HepG2 (cell line): ENCODE results near the gene SAMD14. TPM values are rescaled to one million over a fixed set of nuclear protein-coding genes. Genes with fewer than 3 reads are reported as not detected.
A peak's percentile ranks its signal among the peaks of the same experiment; 100 is the strongest.

Experiments used
- CSRNP2 ChIP-seq: sonication (generic); formaldehyde crosslinking; conservative IDR thresholded peaks from 2 replicates; pipeline ENCODE4 v1.8.0; 2022; ENCODE audit warnings: low read depth, missing genetic modification reagents
- FOXJ3 ChIP-seq: sonication (generic); formaldehyde crosslinking; IDR thresholded peaks from 2 replicates; pipeline ENCODE4 v1.4.0; 2020; ENCODE audit warnings: missing genetic modification reagents, mild to moderate bottlenecking, borderline replicate concordance
- JUNB ChIP-seq: sonication (generic); formaldehyde crosslinking; IDR thresholded peaks from 2 replicates; pipeline ENCODE4 v1.8.0; 2022; ENCODE audit warnings: missing genetic modification reagents, mild to moderate bottlenecking, borderline replicate concordance
- KAT2B ChIP-seq: fragments of 150-350 bp; IDR thresholded peaks from 2 replicates; pipeline ENCODE4 v1.6.1; 2014; ENCODE audit warnings: low read depth, low read length, borderline replicate concordance
- MIER2 ChIP-seq: IDR thresholded peaks from 2 replicates; pipeline ENCODE4 v1.6.1; 2016; ENCODE audit warnings: missing biosample characterization, missing genetic modification reagents
- RBM22 ChIP-seq: fragments of 200-400 bp; formaldehyde crosslinking; optimal IDR thresholded peaks from 2 replicates; pipeline ENCODE3; 2017; ENCODE audit warnings: mild to moderate bottlenecking, low read length, moderate library complexity
- RFXAP ChIP-seq: sonication (generic); formaldehyde crosslinking; IDR thresholded peaks from 2 replicates; pipeline ENCODE4 v1.4.0; 2020; ENCODE audit warnings: missing genetic modification reagents, borderline replicate concordance
- SP2 ChIP-seq: sonication (generic); formaldehyde crosslinking; IDR thresholded peaks from 2 replicates; pipeline ENCODE4 v1.5.1; 2020; ENCODE audit warnings: mild to moderate bottlenecking, missing genetic modification reagents
- TEAD3 ChIP-seq: optimal IDR thresholded peaks from 2 replicates; pipeline ENCODE3; 2016; ENCODE audit warnings: borderline replicate concordance
- ZBED4 ChIP-seq: sonication (generic); formaldehyde crosslinking; IDR thresholded peaks from 2 replicates; pipeline ENCODE4 v1.4.0; 2020; ENCODE audit warnings: missing genetic modification reagents, borderline replicate concordance
- ZKSCAN5 ChIP-seq: sonication (generic); formaldehyde crosslinking; IDR thresholded peaks from 2 replicates; pipeline ENCODE4 v1.5.1; 2020; ENCODE audit warnings: mild to moderate bottlenecking, missing genetic modification reagents
- ZNF292 ChIP-seq: sonication (generic); formaldehyde crosslinking; IDR thresholded peaks from 2 replicates; pipeline ENCODE4 v1.8.1; 2022; ENCODE audit warnings: mild to moderate bottlenecking, low read depth, missing genetic modification reagents, borderline replicate concordance
- ZNF350 ChIP-seq: sonication (generic); formaldehyde crosslinking; IDR thresholded peaks from 2 replicates; pipeline ENCODE4 v1.4.0; 2020; ENCODE audit warnings: mild to moderate bottlenecking, low read depth, missing genetic modification reagents, borderline replicate concordance
- ZNF629 ChIP-seq: sonication (generic); formaldehyde crosslinking; conservative IDR thresholded peaks from 2 replicates; pipeline ENCODE4 v1.5.0; 2020; ENCODE audit warnings: missing genetic modification reagents
- ZNF788 ChIP-seq: sonication (generic); formaldehyde crosslinking; IDR thresholded peaks from 2 replicates; pipeline ENCODE4 v1.5.0; 2020; ENCODE audit warnings: mild to moderate bottlenecking, missing genetic modification reagents, borderline replicate concordance
- ZNF792 ChIP-seq: IDR thresholded peaks from 2 replicates; pipeline ENCODE4 v1.6.1; 2016
- ZSCAN9 ChIP-seq: IDR thresholded peaks from 2 replicates; pipeline ENCODE4 v1.6.1; 2016; ENCODE audit warnings: borderline replicate concordance
- polyA plus RNA-seq, 8 experiments: library from polyadenylated mRNA; depleted of rRNA in 3 of 8; stranded (reverse) in 7 of 8; unstranded in 1 of 8; fragments of >200 nt; fragmentation: Illumina TruSeq in 4 of 8; extraction: Trizol in 4 of 8; gene quantifications; 2 replicates each; pipeline versions ENCODE4 v1.2.1 to v1.2.3, GENCODE V29; 2011 to 2016; ENCODE audit warnings: low read depth in 4 of 8, missing spikeins in 1 of 8, mixed read lengths in 1 of 8; ENCODE audit not compliant: insufficient read depth in 1 of 8
- total RNA-seq, 5 experiments: library from RNA; depleted of rRNA; stranded (reverse); fragments of >200 nt; fragmentation: Illumina TruSeq; extraction: Trizol; gene quantifications; 2 replicates each; pipeline ENCODE4 v1.2.3, GENCODE V29; 2016; ENCODE audit warnings: low read depth in 1 of 5
- TF ChIP-seq, protein P1 (sequence below): sonication (generic); formaldehyde crosslinking; IDR thresholded peaks from 2 replicates; pipeline ENCODE4 v1.4.0; 2020; ENCODE audit warnings: missing genetic modification reagents

The SAMD14 gene
- total and polyA plus RNA-seq, 2 of the 13 experiments (the other 11 are each of a cell fraction or from before 2014, with no cell fraction given): 0.07 to 0.22 TPM

DNA sequence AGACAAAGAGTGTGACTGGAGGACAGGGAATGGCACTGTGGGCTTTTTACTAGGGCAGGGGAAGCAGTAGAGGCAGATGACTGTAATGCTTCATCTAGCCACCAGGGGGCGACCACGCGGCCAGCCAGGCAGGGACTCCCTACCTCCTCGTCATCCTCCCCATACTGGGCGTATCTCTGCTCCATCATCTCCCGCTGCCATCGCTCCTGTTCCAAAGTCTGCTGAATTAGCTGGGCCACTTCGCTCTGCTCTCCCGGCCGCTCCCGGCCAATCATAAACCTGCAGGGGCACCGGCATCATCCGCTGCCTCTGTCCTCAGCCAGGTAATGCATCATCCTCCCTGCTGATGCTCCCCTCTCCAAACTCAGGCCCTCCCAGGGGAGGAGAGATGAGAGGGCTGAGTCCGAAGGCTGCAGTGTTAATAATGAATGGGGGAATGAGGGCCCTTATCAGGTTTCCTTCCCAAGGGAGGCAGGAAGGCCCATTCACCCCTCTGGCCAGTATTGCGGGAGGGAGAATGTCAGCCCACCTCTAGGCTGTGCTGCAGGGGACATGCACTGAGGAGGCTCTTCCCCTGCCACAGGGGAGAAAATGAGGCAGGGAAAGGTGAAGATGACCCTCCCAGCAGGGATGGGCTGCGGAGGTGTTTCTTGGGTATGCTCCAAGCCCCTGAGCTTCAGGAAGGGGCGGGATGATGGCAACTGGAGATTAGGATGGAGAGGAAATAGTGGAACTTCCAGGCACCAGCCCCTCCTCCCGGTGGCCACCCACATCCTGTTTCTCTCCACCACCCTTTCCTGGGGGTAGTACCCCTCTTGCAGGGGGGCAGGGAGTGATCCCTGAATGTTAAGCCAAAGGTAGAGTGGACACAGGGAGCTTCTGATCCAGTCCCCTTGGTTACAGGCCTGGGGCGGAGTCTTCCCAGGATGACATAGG lies 10.3 kb upstream of the SAMD14 start (continued):
- TF ChIP-seq ZNF788 (CRISPR knock-in tag) (no peak; the same call in 1 of the 2 replicates), TEAD3 (peak; percentile 54), ZBED4 (CRISPR knock-in tag) (no peak), ZNF350 (CRISPR knock-in tag) (peak; percentile 46; the same call in 1 of the 2 replicates), ZKSCAN5 (CRISPR knock-in tag) (no peak), ZSCAN9 (no peak), FOXJ3 (CRISPR knock-in tag) (no peak), MIER2 (no peak), ZNF629 (no peak), KAT2B (no peak), RBM22 (no peak), SP2 (CRISPR knock-in tag) (no peak), RFXAP (CRISPR knock-in tag) (peak; percentile 33; the same call in 1 of the 2 replicates), ZNF292 (no peak), ZNF792 (CRISPR knock-in tag) (no peak), CSRNP2 (CRISPR knock-in tag) (no peak), JUNB (no peak)
- TF ChIP-seq, protein P1, sequence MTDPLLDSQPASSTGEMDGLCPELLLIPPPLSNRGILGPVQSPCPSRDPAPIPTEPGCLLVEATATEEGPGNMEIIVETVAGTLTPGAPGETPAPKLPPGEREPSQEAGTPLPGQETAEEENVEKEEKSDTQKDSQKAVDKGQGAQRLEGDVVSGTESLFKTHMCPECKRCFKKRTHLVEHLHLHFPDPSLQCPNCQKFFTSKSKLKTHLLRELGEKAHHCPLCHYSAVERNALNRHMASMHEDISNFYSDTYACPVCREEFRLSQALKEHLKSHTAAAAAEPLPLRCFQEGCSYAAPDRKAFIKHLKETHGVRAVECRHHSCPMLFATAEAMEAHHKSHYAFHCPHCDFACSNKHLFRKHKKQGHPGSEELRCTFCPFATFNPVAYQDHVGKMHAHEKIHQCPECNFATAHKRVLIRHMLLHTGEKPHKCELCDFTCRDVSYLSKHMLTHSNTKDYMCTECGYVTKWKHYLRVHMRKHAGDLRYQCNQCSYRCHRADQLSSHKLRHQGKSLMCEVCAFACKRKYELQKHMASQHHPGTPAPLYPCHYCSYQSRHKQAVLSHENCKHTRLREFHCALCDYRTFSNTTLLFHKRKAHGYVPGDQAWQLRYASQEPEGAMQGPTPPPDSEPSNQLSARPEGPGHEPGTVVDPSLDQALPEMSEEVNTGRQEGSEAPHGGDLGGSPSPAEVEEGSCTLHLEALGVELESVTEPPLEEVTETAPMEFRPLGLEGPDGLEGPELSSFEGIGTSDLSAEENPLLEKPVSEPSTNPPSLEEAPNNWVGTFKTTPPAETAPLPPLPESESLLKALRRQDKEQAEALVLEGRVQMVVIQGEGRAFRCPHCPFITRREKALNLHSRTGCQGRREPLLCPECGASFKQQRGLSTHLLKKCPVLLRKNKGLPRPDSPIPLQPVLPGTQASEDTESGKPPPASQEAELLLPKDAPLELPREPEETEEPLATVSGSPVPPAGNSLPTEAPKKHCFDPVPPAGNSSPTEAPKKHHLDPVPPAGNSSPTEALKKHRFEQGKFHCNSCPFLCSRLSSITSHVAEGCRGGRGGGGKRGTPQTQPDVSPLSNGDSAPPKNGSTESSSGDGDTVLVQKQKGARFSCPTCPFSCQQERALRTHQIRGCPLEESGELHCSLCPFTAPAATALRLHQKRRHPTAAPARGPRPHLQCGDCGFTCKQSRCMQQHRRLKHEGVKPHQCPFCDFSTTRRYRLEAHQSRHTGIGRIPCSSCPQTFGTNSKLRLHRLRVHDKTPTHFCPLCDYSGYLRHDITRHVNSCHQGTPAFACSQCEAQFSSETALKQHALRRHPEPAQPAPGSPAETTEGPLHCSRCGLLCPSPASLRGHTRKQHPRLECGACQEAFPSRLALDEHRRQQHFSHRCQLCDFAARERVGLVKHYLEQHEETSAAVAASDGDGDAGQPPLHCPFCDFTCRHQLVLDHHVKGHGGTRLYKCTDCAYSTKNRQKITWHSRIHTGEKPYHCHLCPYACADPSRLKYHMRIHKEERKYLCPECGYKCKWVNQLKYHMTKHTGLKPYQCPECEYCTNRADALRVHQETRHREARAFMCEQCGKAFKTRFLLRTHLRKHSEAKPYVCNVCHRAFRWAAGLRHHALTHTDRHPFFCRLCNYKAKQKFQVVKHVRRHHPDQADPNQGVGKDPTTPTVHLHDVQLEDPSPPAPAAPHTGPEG (CRISPR knock-in tag): no peak
